ENCODE results near the gene NOP16.
A peak's percentile ranks its signal among the peaks of the same experiment; 100 is the strongest.

Gene NOP16

GRCh38 chr5:176397736-176398420, 9.5 kb upstream of the NOP16 start (continued):
- TF ChIP-seq ZNF785 (tag by site-specific recombination; IDR thresholded peaks at IDR 0.05), result no peak

- no peaks in the 10 kb centered on the region for H3K9me3 ChIP-seq (ENCODE audit: control insufficient read depth, insufficient read depth, low read depth, low read length)
- H3K4me1 ChIP-seq (ENCODE audit: control insufficient read depth, insufficient read depth, low read length), result 0 out of 2 replicates have a peak, but pooled peaks cover 3% of the 10 kb centered on the region
- no peak overlapping the region for H3K4me3 ChIP-seq (ENCODE audit: low read depth, low read length)
- H3K36me3 ChIP-seq (ENCODE audit: control insufficient read depth in 2 of 2, insufficient read depth in 1 of 2, low read length in 2 of 2), result peaks cover 0 to 40% of the 10 kb centered on the region in 2 experiments; a peak in 2 of 3 replicates
- peak; percentile 32; the same call in 1 of the 2 replicates for TF ChIP-seq ZNF335 (tag by site-specific recombination; conservative IDR thresholded peaks at IDR 0.05)
- no peak for TF ChIP-seq ZSCAN4 (tag by site-specific recombination; IDR thresholded peaks at IDR 0.05)
- TF ChIP-seq PATZ1 (tag by site-specific recombination; IDR thresholded peaks at IDR 0.05), result peak; percentile 49; the same call in 1 of the 2 replicates
- TF ChIP-seq ZBTB17 (tag by site-specific recombination; IDR thresholded peaks at IDR 0.05), result peak; percentile 60
- no peak for TF ChIP-seq ZNF138 (tag by site-specific recombination; IDR thresholded peaks at IDR 0.05; ENCODE audit: borderline replicate concordance)
- peak; percentile 75 for TF ChIP-seq ZNF398 (tag by site-specific recombination; IDR thresholded peaks at IDR 0.05)
- TF ChIP-seq ZNF600 (tag by site-specific recombination; IDR thresholded peaks at IDR 0.05), result 0 out of 2 replicates have a peak, but pooled peaks have one; percentile 38
- no peak for TF ChIP-seq KLF16 (tag by site-specific recombination; IDR thresholded peaks at IDR 0.05)
- TF ChIP-seq ZNF514 (tag by site-specific recombination; IDR thresholded peaks at IDR 0.05), result no peak
- TF ChIP-seq ZNF791 (tag by site-specific recombination; IDR thresholded peaks at IDR 0.05), result no peak
- peak; percentile 93 for TF ChIP-seq PRDM1 (tag by site-specific recombination; IDR thresholded peaks at IDR 0.05)
- peak; percentile 36; the same call in 1 of the 2 replicates for TF ChIP-seq ZNF629 (tag by site-specific recombination; IDR thresholded peaks at IDR 0.05)
- H3K27ac ChIP-seq (ENCODE audit: extremely low read depth, low read depth, low read length), result no peak overlapping the region
- CTCF ChIA-PET, result no interaction called here
- POLR2A ChIA-PET, result no interaction called here
Measured at GRCh38 chr5:176396330-176396729, 7.9 kb upstream of the NOP16 start.

- H3K4me3 ChIP-seq (ENCODE audit: low read depth, low read length), result no peak overlapping the region
- ChIA-PET CTCF (interaction anchor here (1.4 kb wide), 1 partner anchor 53 kb away, joined by 5 read pairs; no protein-coding TSS in a partner anchor), POLR2A (interaction anchor here (0.6 to 1.0 kb wide), 3 partner anchors 10 to 626 kb away, joined by 3 to 6 read pairs (median 4); no protein-coding TSS in a partner anchor)
- TF ChIP-seq EGR2 (tag by site-specific recombination; IDR thresholded peaks at IDR 0.05; ENCODE audit: low read depth) (peak; percentile 55), ZBTB17 (tag by site-specific recombination; IDR thresholded peaks at IDR 0.05) (peak; percentile 33; the same call in 1 of the 2 replicates), GFI1B (tag by site-specific recombination; IDR thresholded peaks at IDR 0.05) (no peak)
- H3K27ac ChIP-seq (ENCODE audit: extremely low read depth, low read depth, low read length), result no peak overlapping the region
- 0 out of 2 replicates have a peak, but pooled peaks cover 3% of the 10 kb centered on the region for H3K4me1 ChIP-seq (ENCODE audit: control insufficient read depth, insufficient read depth, low read length)
- H3K36me3 ChIP-seq (ENCODE audit: control insufficient read depth in 2 of 2, insufficient read depth in 1 of 2, low read length in 2 of 2), result peaks cover 0 to 52% of the 10 kb centered on the region in 2 experiments; a peak in 2 of 3 replicates
- H3K9me3 ChIP-seq (ENCODE audit: control insufficient read depth, insufficient read depth, low read depth, low read length), result no peaks in the 10 kb centered on the region
Measured at GRCh38 chr5:176394881-176395675, 6.7 kb upstream of the NOP16 start.

Data from HEK293 (cell line).